Raji (cell line): ENCODE data around the gene ZNF350.

Source experiments
- POLR2A ChIP-seq: IDR thresholded peaks from 2 replicates; pipeline ENCODE4 v1.6.1; 2011; ENCODE audit warnings: low read depth, low read length, control low read depth; ENCODE audit not compliant: insufficient read depth

The ZNF350 gene

GRCh38 chr19:51986309-51987291 is at the start of gene ZNF350:
ZNF350 (minus strand) TSS chr19:51986840; CDS start chr19:51974360, 12,480 bp downstream.
- TF ChIP-seq POLR2A: no peak

- no peak for TF ChIP-seq POLR2A
Measured at GRCh38 chr19:52034051-52034728, 47.5 kb upstream of the ZNF350 start.

GRCh38 chr19:52028780-52029123 is 42.1 kb upstream of the ZNF350 start:
- TF ChIP-seq POLR2A: no peak

DNA sequence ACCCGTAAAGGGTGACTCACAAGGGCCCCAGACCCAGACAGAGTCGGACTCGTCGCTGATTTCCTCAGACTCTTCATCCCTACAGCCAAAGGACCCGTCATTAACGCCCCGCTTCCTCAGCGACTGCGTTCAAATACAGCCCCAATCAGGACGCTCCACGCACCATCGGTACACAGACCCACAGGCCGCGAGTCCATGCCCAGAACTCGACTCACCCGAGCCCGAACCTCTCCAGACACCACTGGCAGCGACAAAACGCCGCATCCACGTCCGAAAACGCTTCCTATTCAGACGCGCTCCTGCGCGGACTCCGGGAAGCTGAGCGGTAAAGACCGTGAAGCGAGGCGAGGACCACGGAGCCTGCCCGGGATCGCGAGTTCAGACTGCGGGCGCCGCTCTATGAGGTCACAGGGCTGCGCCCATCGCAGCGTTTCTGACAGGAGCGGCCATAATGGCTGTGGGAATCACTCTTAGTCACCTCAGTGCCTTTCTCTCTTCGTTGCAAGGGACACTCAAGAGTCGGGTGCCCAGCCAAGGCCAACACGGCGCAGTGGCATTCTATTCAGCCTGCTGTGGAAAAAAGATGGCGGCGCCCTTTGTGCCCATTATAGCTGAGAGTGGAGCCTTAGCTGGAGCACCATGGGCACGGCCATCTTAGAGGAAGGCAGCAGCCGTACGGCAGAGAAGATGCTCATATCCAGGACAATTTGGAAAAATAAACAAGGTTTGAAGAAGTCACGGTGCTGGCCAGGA is 41.6 kb upstream of the ZNF350 start, which contains the start of gene ZNF614:
Gene ZNF614 (minus strand): TSS at position 353 of the 753 bp plus-strand sequence. CDS start 2,634 bp downstream, outside the sequence.
- TF ChIP-seq POLR2A: peak; percentile 64

- no peak for TF ChIP-seq POLR2A
Measured at GRCh38 chr19:52022193-52022592, 35.6 kb upstream of the ZNF350 start.

DNA sequence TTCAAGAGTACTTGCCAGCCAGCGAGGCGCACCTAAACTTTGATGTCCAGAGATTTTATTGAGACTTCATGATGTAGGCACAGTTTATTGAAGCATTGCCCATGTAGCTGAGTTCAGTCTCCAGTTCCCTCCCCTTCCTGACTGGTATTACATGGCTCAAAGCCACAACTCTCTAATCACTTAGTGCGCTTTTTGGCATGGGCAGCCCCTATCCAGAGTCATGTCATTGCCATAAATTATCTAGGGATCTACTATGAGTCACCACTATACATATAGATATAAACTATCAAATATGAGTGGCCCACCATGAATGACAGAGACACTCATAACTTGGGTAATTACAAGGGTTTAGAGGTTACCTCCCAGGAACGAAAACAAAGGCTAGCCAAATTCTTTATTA is 33.9 kb upstream of the ZNF350 start:
- TF ChIP-seq POLR2A: no peak

GRCh38 chr19:52010674-52011073 is 24.0 kb upstream of the ZNF350 start:
- TF ChIP-seq POLR2A: no peak

DNA sequence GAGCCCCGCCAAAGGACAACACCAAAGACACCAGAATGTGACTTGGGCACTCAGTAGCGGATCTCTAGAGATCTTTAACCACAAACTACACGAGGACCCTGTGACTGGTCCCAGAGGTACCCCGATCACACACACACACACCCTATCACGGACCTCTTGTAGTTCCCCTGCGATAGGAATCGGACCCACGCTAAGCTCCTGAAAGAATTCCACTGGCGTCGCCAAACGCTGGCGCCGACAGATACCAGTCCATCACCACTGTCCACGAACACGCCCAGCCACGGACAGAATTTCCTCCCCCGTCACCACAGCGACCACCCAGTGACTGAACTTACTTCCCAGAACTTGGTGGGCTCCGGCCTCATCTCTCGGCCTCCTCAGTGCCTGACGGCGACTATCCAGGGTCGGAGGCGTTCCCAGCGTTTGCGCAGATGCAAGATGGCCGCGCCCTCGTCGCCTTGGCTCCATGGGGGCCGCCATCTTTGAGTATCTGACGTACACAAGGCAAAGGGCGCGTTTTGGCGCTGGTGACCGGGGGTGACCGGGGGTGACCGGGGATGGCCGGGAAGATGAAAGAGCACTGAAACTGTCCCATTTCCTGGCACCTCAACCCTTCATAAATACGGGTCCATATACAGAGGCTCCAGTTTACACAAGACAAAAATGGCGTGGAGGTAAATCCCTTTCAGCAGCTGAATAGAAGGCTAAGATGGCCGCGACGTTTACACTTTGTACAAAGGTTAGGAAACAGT is 21.3 kb upstream of the ZNF350 start, which contains the start of gene ZNF615:
Gene ZNF615 (minus strand): TSS at position 406 of the 752 bp plus-strand sequence. CDS start 4,500 bp downstream, outside the sequence.
- no peak for TF ChIP-seq POLR2A

GRCh38 chr19:52007451-52007805 is 20.8 kb upstream of the ZNF350 start:
- TF ChIP-seq POLR2A: no peak

DNA sequence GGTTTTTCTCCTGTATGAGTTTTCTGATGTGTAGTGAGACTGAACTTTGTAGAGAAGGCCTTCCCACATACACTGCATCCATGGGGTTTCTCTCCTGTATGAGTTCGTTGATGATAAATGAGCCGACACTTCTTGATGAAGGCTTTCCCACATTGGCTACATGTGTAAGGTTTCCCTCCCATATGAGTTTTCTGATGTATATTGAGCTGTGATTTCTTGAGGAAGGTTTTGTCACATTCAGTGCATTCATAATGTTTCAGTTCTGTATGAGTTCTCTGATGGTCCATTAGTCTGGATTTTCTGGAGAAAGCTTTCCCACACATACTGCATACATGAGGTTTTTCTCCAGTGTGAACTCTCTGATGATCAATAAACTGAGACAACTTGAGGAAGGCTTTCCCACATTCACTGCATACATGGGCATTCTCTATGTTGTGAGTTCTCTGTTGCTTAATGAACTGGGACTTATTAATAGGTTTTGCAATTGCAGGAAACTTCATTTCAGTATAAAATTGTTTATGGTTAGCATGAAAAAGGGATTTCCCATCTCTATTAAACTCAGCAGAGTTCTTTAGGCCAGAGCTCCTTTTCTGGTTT is 7.5 kb upstream of the ZNF350 start:
- TF ChIP-seq POLR2A: no peak

DNA sequence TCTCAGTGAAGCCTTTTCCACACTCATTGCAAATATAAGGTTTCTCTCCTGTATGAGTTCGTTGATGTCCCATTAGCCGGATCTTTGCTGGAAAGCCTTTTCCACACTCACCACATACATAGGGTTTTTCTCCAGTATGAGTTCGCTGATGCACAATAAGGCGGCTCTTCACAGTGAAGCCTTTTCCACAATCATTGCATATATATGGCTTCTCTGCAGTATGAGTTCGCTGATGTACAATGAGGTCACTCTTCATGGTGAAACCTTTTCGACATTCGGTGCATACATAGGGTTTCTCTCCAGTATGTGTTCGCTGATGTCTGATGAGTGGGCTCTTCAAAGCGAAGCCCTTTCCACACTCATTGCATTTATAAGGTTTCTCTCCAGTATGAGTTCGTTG is 6.8 kb upstream of the ZNF350 start:
- no peak for TF ChIP-seq POLR2A

DNA sequence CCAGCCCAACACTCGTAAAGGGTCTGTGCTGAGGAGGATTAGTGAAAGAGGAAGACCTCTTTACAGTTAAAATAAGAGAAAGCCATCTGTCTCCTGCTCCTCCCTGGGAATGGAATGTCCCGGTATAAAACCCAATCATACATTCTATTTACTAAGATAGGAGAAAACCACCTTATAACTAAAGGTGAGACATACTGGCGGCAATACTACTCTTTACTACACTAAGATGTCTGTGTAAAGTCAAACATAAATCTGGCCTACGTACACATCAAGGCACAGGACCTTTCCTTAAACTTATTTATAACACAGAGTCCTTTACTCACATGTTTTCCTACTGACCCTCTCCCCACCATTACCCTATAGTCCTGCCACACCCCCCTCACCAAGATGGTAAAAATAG is 3.3 kb downstream of the ZNF350 start:
- TF ChIP-seq POLR2A: no peak

- TF ChIP-seq POLR2A: no peak
Measured at GRCh38 chr19:51980116-51980736, 6.4 kb downstream of the ZNF350 start.

- no peak for TF ChIP-seq POLR2A
Measured at GRCh38 chr19:51978882-51979281, 7.8 kb downstream of the ZNF350 start.

- TF ChIP-seq POLR2A: no peak
Measured at GRCh38 chr19:51977346-51977745, 9.3 kb downstream of the ZNF350 start.
